ENCODE results near the gene MAP3K14.
"Not testable (repeated sequence)": the region's sequence is repeated elsewhere in the genome, so short reads cannot be mapped to it uniquely, and the experiment has no call there.

MAP3K14 gene

GRCh38 chr17:45345554-45346215 lies 28.9 kb upstream of the MAP3K14 start:
- DNase-seq: no peak
- Histone ChIP-seq H3F3A (ENCODE audit: insufficient read depth, low read length) (no peaks in the 10 kb centered on the region), H3K4me1 (ENCODE audit: low read length) (no peaks in the 10 kb centered on the region), H3K4me2 (ENCODE audit: low read depth, low read length) (no peak overlapping the region), H3K27ac (ENCODE audit: low read length) (no peak overlapping the region), H3K4me3 (ENCODE audit: low read length) (no peak overlapping the region), H3K9me3 (replicated peaks; ENCODE audit: insufficient read depth, low read length) (no peaks in the 10 kb centered on the region), H3K27me3 (replicated peaks; ENCODE audit: insufficient read depth, low read length) (no peaks in the 10 kb centered on the region), H3K9ac (ENCODE audit: low read length) (no peak overlapping the region), H3K9me2 (replicated peaks; ENCODE audit: insufficient read depth, low read length) (no peaks in the 10 kb centered on the region), H2AFZ (ENCODE audit: low read length) (no peak overlapping the region), H4K20me1 (ENCODE audit: insufficient read depth, low read length) (no peaks in the 10 kb centered on the region), H3K79me2 (ENCODE audit: low read length) (no peaks in the 10 kb centered on the region), H3K36me3 (replicated peaks; ENCODE audit: insufficient read depth, low read length) (no peaks in the 10 kb centered on the region)
- TF ChIP-seq, protein P1, sequence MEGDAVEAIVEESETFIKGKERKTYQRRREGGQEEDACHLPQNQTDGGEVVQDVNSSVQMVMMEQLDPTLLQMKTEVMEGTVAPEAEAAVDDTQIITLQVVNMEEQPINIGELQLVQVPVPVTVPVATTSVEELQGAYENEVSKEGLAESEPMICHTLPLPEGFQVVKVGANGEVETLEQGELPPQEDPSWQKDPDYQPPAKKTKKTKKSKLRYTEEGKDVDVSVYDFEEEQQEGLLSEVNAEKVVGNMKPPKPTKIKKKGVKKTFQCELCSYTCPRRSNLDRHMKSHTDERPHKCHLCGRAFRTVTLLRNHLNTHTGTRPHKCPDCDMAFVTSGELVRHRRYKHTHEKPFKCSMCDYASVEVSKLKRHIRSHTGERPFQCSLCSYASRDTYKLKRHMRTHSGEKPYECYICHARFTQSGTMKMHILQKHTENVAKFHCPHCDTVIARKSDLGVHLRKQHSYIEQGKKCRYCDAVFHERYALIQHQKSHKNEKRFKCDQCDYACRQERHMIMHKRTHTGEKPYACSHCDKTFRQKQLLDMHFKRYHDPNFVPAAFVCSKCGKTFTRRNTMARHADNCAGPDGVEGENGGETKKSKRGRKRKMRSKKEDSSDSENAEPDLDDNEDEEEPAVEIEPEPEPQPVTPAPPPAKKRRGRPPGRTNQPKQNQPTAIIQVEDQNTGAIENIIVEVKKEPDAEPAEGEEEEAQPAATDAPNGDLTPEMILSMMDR (IDR thresholded peaks at IDR 0.05; ENCODE audit: low read length): no peak
- no peak for TF ChIP-seq EZH2phosphoT487 (IDR thresholded peaks at IDR 0.05; ENCODE audit: low read length)
- TF ChIP-seq EZH2 (optimal IDR thresholded peaks at IDR 0.05; ENCODE audit: low read depth, low read length): no peak

GRCh38 chr17:45345246-45345553 lies 28.4 kb upstream of the MAP3K14 start:
- Histone ChIP-seq H3F3A (ENCODE audit: insufficient read depth, low read length) (no peaks in the 10 kb centered on the region), H3K4me2 (ENCODE audit: low read depth, low read length) (no peak overlapping the region), H2AFZ (ENCODE audit: low read length) (no peak overlapping the region), H3K27ac (ENCODE audit: low read length) (no peak overlapping the region), H3K4me1 (ENCODE audit: low read length) (no peaks in the 10 kb centered on the region), H3K4me3 (ENCODE audit: low read length) (no peak overlapping the region), H3K36me3 (replicated peaks; ENCODE audit: insufficient read depth, low read length) (no peaks in the 10 kb centered on the region), H3K9me3 (replicated peaks; ENCODE audit: insufficient read depth, low read length) (no peaks in the 10 kb centered on the region), H3K9ac (ENCODE audit: low read length) (no peak overlapping the region), H3K27me3 (replicated peaks; ENCODE audit: insufficient read depth, low read length) (no peaks in the 10 kb centered on the region), H4K20me1 (ENCODE audit: insufficient read depth, low read length) (no peaks in the 10 kb centered on the region), H3K79me2 (ENCODE audit: low read length) (no peaks in the 10 kb centered on the region), H3K9me2 (replicated peaks; ENCODE audit: insufficient read depth, low read length) (no peaks in the 10 kb centered on the region)
- no peak for DNase-seq
- TF ChIP-seq EZH2phosphoT487 (IDR thresholded peaks at IDR 0.05; ENCODE audit: low read length) (no peak), EZH2 (optimal IDR thresholded peaks at IDR 0.05; ENCODE audit: low read depth, low read length) (no peak)
- TF ChIP-seq, protein P1 (IDR thresholded peaks at IDR 0.05; ENCODE audit: low read length): no peak

DNA sequence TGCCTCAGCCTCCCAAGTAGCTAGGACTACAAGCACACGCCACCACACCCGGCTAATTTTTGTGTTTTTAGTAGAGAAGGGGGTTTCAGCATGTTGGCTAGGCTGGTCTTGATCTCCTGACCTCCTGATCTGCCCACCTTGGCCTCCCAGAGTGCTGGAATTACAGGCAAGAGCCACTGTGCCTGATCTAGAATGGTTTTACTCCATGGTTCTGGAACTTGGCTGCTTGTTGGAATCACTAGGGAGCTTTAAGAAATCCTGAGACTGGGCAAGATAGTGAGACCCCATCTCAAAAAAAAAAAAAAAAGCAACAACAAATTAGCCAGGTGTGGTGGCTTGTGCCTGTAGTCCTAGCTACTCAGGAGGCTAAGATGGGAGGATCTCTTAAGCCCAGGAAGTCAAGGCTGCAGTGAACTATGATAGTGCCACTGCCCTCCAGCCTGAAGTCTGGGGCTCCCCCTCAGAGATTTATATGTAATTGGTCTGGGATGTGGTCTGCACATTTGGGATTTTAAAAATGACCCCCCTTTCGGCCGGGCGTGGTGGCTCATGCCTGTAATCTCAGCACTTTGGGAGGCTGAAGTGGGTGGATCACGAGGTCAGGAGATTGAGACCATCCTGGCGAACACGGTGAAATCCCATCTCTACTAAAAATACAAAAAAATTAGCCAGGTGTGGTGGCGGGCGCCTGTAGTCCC lies 27.3 kb upstream of the MAP3K14 start:
- H3K27ac ChIP-seq (ENCODE audit: low read length); H4K20me1 ChIP-seq (ENCODE audit: insufficient read depth, low read length); H3K36me3 ChIP-seq (replicated peaks; ENCODE audit: insufficient read depth, low read length); H3K9me3 ChIP-seq (replicated peaks; ENCODE audit: insufficient read depth, low read length); H3K4me2 ChIP-seq (ENCODE audit: low read depth, low read length); H2AFZ ChIP-seq (ENCODE audit: low read length); H3K79me2 ChIP-seq (ENCODE audit: low read length); H3K9me2 ChIP-seq (replicated peaks; ENCODE audit: insufficient read depth, low read length); H3K4me1 ChIP-seq (ENCODE audit: low read length); H3K9ac ChIP-seq (ENCODE audit: low read length); H3K4me3 ChIP-seq (ENCODE audit: low read length); DNase-seq; H3F3A ChIP-seq (ENCODE audit: insufficient read depth, low read length); H3K27me3 ChIP-seq (replicated peaks; ENCODE audit: insufficient read depth, low read length): not testable (repeated sequence)

GRCh38 chr17:45342871-45343526 lies 26.2 kb upstream of the MAP3K14 start:
- no peaks in the 10 kb centered on the region for H3K9me3 ChIP-seq (replicated peaks; ENCODE audit: insufficient read depth, low read length)
- H3K36me3 ChIP-seq (replicated peaks; ENCODE audit: insufficient read depth, low read length): no peaks in the 10 kb centered on the region
- H3K27ac ChIP-seq (ENCODE audit: low read length): no peak overlapping the region
- no peaks in the 10 kb centered on the region for H3K79me2 ChIP-seq (ENCODE audit: low read length)
- H3F3A ChIP-seq (ENCODE audit: insufficient read depth, low read length): no peaks in the 10 kb centered on the region
- H3K4me2 ChIP-seq (ENCODE audit: low read depth, low read length): no peak overlapping the region
- H3K9ac ChIP-seq (ENCODE audit: low read length): no peak overlapping the region
- H3K4me3 ChIP-seq (ENCODE audit: low read length): no peak overlapping the region
- no peaks in the 10 kb centered on the region for H3K27me3 ChIP-seq (replicated peaks; ENCODE audit: insufficient read depth, low read length)
- H3K9me2 ChIP-seq (replicated peaks; ENCODE audit: insufficient read depth, low read length): no peaks in the 10 kb centered on the region
- TF ChIP-seq, protein P1 (IDR thresholded peaks at IDR 0.05; ENCODE audit: low read length): no peak
- no peak for TF ChIP-seq EZH2 (optimal IDR thresholded peaks at IDR 0.05; ENCODE audit: low read depth, low read length)
- TF ChIP-seq EZH2phosphoT487 (IDR thresholded peaks at IDR 0.05; ENCODE audit: low read length): no peak
- DNase-seq: no peak
- H3K4me1 ChIP-seq (ENCODE audit: low read length): no peaks in the 10 kb centered on the region
- no peak overlapping the region for H2AFZ ChIP-seq (ENCODE audit: low read length)
- H4K20me1 ChIP-seq (ENCODE audit: insufficient read depth, low read length): no peaks in the 10 kb centered on the region

Measured in MM.1S (cell line).